ENCODE measurements around the gene FIP1L1.

The FIP1L1 gene

DNA sequence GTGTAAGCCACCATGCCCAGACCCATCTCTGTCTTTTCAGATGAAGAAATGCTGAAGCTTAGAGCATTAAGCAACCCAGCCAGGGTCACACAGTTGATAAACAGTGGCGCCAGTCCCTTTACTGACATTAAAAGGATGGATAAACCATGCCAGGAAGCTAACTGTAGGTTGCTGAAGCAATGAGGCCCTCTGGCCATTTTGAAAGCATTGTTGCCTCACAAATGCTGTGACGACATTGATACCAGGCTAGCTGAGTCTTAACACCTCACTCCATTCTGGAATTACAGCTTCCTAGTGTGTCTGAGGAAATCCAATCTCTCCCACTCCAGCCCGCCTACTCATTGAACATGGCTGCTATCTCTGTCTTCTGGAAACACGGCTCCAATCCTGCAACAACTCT, 124.1 kb downstream of the FIP1L1 start:
- DNase-seq = no peak

DNA sequence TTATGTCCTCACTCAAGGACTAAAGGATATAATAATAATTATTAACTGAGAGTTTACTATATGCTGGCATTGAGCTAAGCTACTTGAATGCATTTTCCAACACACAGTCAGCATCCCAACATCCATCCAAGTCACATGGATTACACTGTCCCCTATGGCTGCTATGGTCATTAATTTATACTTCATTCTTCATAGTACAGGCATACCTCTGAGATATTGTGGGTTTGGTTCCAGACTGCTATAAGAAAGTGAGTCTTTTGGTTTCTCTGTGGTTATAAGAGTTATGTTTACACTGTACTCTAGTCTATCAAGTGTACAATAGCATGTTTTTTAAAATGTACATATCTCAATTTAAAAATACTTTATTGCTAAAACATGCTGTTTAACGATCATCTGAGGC, 124.7 kb downstream of the FIP1L1 start:
- no peak for DNase-seq

DNA sequence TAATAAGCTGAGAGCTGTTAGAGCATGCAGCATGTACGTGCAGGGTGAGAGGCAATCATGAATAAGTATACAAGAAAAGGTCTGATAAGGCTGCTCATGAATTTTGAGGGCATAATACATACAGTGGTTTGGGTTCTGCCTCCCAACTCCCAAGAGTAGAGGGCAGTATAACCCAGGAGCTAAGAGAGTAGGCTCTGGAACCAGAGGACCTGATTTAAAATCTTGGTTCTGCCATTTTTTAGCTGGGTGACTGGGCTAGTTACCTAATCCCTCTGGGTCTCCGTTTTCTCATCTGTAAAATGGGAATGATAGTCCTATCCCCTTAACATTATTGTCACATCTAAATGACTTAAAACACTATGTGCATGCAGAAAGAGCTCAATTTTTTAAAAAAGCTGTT, 128.5 kb downstream of the FIP1L1 start:
- no peak for DNase-seq

DNA sequence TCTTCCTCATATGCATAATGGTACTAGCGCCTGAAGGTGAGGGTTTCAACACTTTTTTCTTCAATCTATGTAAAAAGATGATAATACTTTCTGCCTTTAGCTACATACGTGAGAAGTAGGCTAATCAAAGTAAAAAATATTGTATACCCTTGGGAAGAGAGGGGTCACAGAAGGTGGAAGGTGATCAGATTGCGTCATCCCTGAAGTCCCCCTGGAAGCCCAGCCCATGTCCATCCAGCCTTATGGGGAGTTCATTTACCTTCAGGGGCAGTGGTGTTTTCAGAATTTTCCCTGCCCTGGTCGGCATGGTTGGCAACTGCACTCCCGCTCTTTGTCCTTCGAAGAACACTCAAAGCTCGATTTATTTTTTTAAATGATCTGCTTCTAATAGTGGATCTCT, 129.6 kb downstream of the FIP1L1 start:
- DNase-seq = no peak

DNA sequence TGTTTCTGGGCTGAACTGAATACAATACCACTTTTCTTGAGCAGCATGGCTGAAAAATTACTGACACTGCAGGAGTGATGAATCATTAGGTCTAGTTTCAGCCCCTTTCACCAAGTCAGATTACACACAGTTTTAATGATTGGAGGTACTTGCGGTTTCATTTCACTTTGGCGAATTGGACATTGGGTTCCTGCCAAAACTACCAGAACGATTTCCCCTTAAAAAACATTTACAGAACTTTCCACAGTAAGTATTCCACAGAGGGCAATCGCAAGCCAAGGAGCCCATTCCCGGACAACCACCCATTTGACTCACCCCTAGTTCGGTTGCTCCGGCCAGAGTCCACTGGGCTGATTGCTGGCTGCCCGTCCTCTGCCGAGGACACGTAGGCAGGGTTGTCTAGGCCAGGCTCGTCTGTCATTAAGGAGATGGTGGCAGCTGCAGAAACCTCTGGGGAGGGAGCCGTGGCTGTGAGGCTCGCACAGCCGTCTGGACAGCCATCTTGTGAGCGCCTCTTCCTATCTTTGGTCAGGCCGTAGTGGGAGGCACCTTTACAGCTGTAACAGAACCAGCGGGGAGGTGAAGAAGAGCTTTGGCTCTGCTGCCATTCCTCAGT, 130.3 kb downstream of the FIP1L1 start:
- DNase-seq = no peak

DNA sequence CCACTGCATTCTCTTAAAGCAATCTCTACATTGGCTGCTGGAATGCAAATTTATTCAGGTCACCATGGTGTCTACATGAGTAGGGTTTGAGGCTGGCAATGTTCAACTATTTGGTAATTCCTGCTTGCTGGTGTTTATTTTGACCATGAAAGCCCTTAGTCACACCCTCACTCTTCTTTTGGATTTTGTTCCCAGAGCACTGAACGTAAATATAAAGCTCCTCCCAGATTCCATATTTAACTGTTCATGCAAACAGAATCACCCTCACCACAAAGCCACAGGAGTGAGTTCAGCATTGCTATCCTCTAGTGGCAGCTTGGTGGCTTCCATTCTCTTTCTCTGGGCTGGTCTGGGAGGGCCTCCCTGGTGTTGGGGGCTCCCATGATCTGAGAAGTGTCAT, 131.0 kb downstream of the FIP1L1 start:
- DNase-seq = no peak

DNA sequence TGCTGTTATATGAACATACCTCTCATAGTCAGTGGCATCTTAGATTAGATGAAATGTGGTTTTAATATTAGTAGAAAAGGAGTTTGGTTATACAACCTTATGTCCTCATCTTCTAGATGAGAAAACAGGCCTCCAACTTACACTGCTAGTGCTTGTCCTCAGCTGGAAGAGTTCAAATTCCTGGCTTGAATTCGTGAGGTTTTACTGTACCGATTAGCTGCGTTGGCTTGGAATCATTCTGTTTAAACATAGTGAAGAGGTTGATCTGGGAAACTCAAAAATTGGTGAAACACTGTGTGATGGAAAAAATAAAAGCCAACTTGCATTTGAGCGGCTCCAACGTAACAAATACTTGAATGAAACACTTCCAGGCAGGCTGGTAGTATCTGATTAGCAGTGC, 132.9 kb downstream of the FIP1L1 start:
- DNase-seq = no peak
